HG02588 (cell line): ENCODE data around the gene RPS6KA2.
A peak's percentile ranks its signal among the peaks of the same experiment; 100 is the strongest.

Experiments used
- ATAC-seq: cut with Tn5 transposase; IDR thresholded peaks from one replicate; pipeline ENCODE4 v1.9.1; 2021; ENCODE audit warnings: mild to moderate bottlenecking, moderate library complexity; ENCODE audit not compliant: unreplicated experiment

Gene RPS6KA2

GRCh38 chr6:166508726-166509125, 118.3 kb downstream of the RPS6KA2 start:
- ATAC-seq, result no peak

GRCh38 chr6:166507809-166508564, 119.1 kb downstream of the RPS6KA2 start:
- ATAC-seq, result no peak

GRCh38 chr6:166507380-166507779, 119.7 kb downstream of the RPS6KA2 start:
- ATAC-seq, result no peak

- no peak for ATAC-seq
Measured at GRCh38 chr6:166505133-166505905, 121.7 kb downstream of the RPS6KA2 start.

- no peak for ATAC-seq
Measured at GRCh38 chr6:166504100-166504499, 123.0 kb downstream of the RPS6KA2 start.

- no peak for ATAC-seq
Measured at GRCh38 chr6:166503167-166503744, 123.8 kb downstream of the RPS6KA2 start.

- no peak for ATAC-seq
Measured at GRCh38 chr6:166502453-166502852, 124.6 kb downstream of the RPS6KA2 start.

GRCh38 chr6:166501246-166501645, 125.8 kb downstream of the RPS6KA2 start:
- no peak for ATAC-seq

- ATAC-seq, result no peak
Measured at GRCh38 chr6:166500246-166500645, 126.8 kb downstream of the RPS6KA2 start.

GRCh38 chr6:166499350-166500163, 127.5 kb downstream of the RPS6KA2 start:
- peak; percentile 55 for ATAC-seq

GRCh38 chr6:166498661-166499349, 128.2 kb downstream of the RPS6KA2 start:
- ATAC-seq, result no peak

- no peak for ATAC-seq
Measured at GRCh38 chr6:166498228-166498627, 128.8 kb downstream of the RPS6KA2 start.

- ATAC-seq, result no peak
Measured at GRCh38 chr6:166497087-166497899, 129.8 kb downstream of the RPS6KA2 start.

- ATAC-seq, result no peak
Measured at GRCh38 chr6:166496460-166496859, 130.6 kb downstream of the RPS6KA2 start.

- no peak for ATAC-seq
Measured at GRCh38 chr6:166495487-166496314, 131.3 kb downstream of the RPS6KA2 start.

- ATAC-seq, result no peak
Measured at GRCh38 chr6:166494757-166495486, 132.1 kb downstream of the RPS6KA2 start.

GRCh38 chr6:166494101-166494441, 133.0 kb downstream of the RPS6KA2 start:
- ATAC-seq, result no peak

- no peak for ATAC-seq
Measured at GRCh38 chr6:166493427-166494100, 133.5 kb downstream of the RPS6KA2 start.
